ENCODE measurements around the gene CTTNBP2. TPM values are rescaled to one million over a fixed set of nuclear protein-coding genes. Genes with fewer than 3 reads are reported as not detected.

The CTTNBP2 gene
- polyA plus RNA-seq, 1 donor from 2014 or later: 53.5 TPM

GRCh38 chr7:117862378-117862777 is 10.9 kb downstream of the CTTNBP2 start:
- TF ChIP-seq EP300 (conservative IDR thresholded peaks at IDR 0.05; ENCODE audit: poor library complexity, severe bottlenecking) (no peak), TAF1 (IDR thresholded peaks at IDR 0.05; ENCODE audit: low read depth) (no peak), POLR2AphosphoS5 (IDR thresholded peaks at IDR 0.05) (no peak), SMC3 (conservative IDR thresholded peaks at IDR 0.05; ENCODE audit: poor library complexity) (no peak), CTCF (IDR thresholded peaks at IDR 0.05; ENCODE audit: poor library complexity, severe bottlenecking) (no peak), RAD21 (conservative IDR thresholded peaks at IDR 0.05) (no peak), MXI1 (conservative IDR thresholded peaks at IDR 0.05; ENCODE audit: poor library complexity, severe bottlenecking) (no peak), REST (IDR thresholded peaks at IDR 0.05; ENCODE audit: borderline replicate concordance) (no peak), EZH2 (IDR thresholded peaks at IDR 0.05; ENCODE audit: borderline replicate concordance, insufficient read depth, low read length, poor library complexity, severe bottlenecking) (no peak)
- Histone ChIP-seq H3K79me2 (replicated peaks; ENCODE audit: insufficient read depth, low read length) (peaks cover 27% of the 10 kb centered on the region), H3K9me2 (ENCODE audit: insufficient read depth, low read length) (no peaks in the 10 kb centered on the region), H4K20me1 (ENCODE audit: insufficient read depth) (no peaks in the 10 kb centered on the region), H3K27me3 (ENCODE audit: insufficient read depth, low read depth, low read length) (no peaks in the 10 kb centered on the region), H3K4me2 (ENCODE audit: low read length) (no peak overlapping the region), H2AFZ (ENCODE audit: low read depth, low read length) (no peak overlapping the region), H3K9me3 (ENCODE audit: low read length) (no peaks in the 10 kb centered on the region), H3K4me3 (ENCODE audit: low read length) (no peak overlapping the region), H3K27ac (ENCODE audit: low read length) (no peak overlapping the region), H3K36me3 (ENCODE audit: insufficient read depth, low read length) (no peaks in the 10 kb centered on the region), H3K9ac (ENCODE audit: low read length) (no peak overlapping the region), H3F3A (ENCODE audit: insufficient read depth, low read length, poor library complexity, severe bottlenecking) (peaks cover 5% of the 10 kb centered on the region)

GRCh38 chr7:117859246-117859812 is 13.9 kb downstream of the CTTNBP2 start:
- Histone ChIP-seq H3K27ac (ENCODE audit: low read length) (no peak overlapping the region), H3K4me3 (ENCODE audit: low read length) (no peak overlapping the region), H4K20me1 (ENCODE audit: insufficient read depth) (no peaks in the 10 kb centered on the region), H3K79me2 (replicated peaks; ENCODE audit: insufficient read depth, low read length) (peaks cover 27% of the 10 kb centered on the region), H3K27me3 (ENCODE audit: insufficient read depth, low read depth, low read length) (no peaks in the 10 kb centered on the region), H3K9me2 (ENCODE audit: insufficient read depth, low read length) (no peaks in the 10 kb centered on the region), H3F3A (ENCODE audit: insufficient read depth, low read length, poor library complexity, severe bottlenecking) (no peaks in the 10 kb centered on the region), H3K36me3 (ENCODE audit: insufficient read depth, low read length) (no peaks in the 10 kb centered on the region), H3K9me3 (ENCODE audit: low read length) (no peaks in the 10 kb centered on the region), H3K4me2 (ENCODE audit: low read length) (no peak overlapping the region), H3K9ac (ENCODE audit: low read length) (no peak overlapping the region), H2AFZ (ENCODE audit: low read depth, low read length) (no peak overlapping the region)
- TF ChIP-seq SMC3 (conservative IDR thresholded peaks at IDR 0.05; ENCODE audit: poor library complexity) (no peak), TAF1 (IDR thresholded peaks at IDR 0.05; ENCODE audit: low read depth) (no peak), EP300 (conservative IDR thresholded peaks at IDR 0.05; ENCODE audit: poor library complexity, severe bottlenecking) (no peak), POLR2AphosphoS5 (IDR thresholded peaks at IDR 0.05) (no peak), RAD21 (conservative IDR thresholded peaks at IDR 0.05) (no peak), REST (IDR thresholded peaks at IDR 0.05; ENCODE audit: borderline replicate concordance) (no peak), CTCF (IDR thresholded peaks at IDR 0.05; ENCODE audit: poor library complexity, severe bottlenecking) (no peak), EZH2 (IDR thresholded peaks at IDR 0.05; ENCODE audit: borderline replicate concordance, insufficient read depth, low read length, poor library complexity, severe bottlenecking) (no peak), MXI1 (conservative IDR thresholded peaks at IDR 0.05; ENCODE audit: poor library complexity, severe bottlenecking) (no peak)
